SK-N-MC (cell line): ENCODE results near the gene MYCBPAP.

Experiments
- DNase-seq: peaks from one replicate; pipeline ENCODE4 v3.0.0-alpha.2; 2011; ENCODE audit warnings: low read depth, low spot score
- H3K27ac ChIP-seq: fragments of 200-600 bp; sonication (generic); 2 replicates; pipeline ENCODE4 v1.5.1; 2016; ENCODE audit warnings: mixed run types
- H3K36me3 ChIP-seq: fragments of 200-600 bp; sonication (generic); 2 replicates; pipeline ENCODE4 v1.6.1; 2017; ENCODE audit warnings: antibody characterized with exemption, low read length, mixed read lengths; ENCODE audit not compliant: insufficient read depth
- H3K4me3 ChIP-seq: fragments of 200-600 bp; sonication (generic); 2 replicates; pipeline ENCODE4 v1.5.1; 2016
- H3K9ac ChIP-seq: fragments of 200-600 bp; sonication (generic); 2 replicates; pipeline ENCODE4 v1.8.0; 2017; ENCODE audit warnings: mixed run types, mixed read lengths; ENCODE audit not compliant: insufficient read length
- H3K9me3 ChIP-seq: fragments of 200-600 bp; sonication (generic); 2 replicates; pipeline ENCODE4 v1.6.1; 2017; ENCODE audit warnings: low read depth, mild to moderate bottlenecking, antibody characterized with exemption, low read length, moderate library complexity, mixed read lengths
- EZH2 ChIP-seq: fragments of 200-600 bp; sonication (generic); IDR thresholded peaks from one replicate; pipeline ENCODE4 v1.6.1; 2017; ENCODE audit warnings: antibody characterized with exemption
- FOXP2 ChIP-seq: optimal IDR thresholded peaks from 2 replicates; pipeline ENCODE3; 2011; ENCODE audit warnings: mild to moderate bottlenecking, moderate library complexity; ENCODE audit not compliant: insufficient read depth; ENCODE audit errors: extremely low read length, control extremely low read depth
- POLR2AphosphoS5 ChIP-seq: IDR thresholded peaks from 2 replicates; pipeline ENCODE4 v1.6.1; 2012; ENCODE audit warnings: mild to moderate bottlenecking, low read depth, low read length, borderline replicate concordance

The MYCBPAP gene

GRCh38 chr17:50548831-50549230, 40.6 kb downstream of the MYCBPAP start:
- Histone ChIP-seq H3K27ac (no peak overlapping the region), H3K9ac (no peak overlapping the region), H3K4me3 (no peak overlapping the region), H3K9me3 (no peaks in the 10 kb centered on the region), H3K36me3 (no peaks in the 10 kb centered on the region)
- DNase-seq: no peak
- TF ChIP-seq EZH2 (no peak), FOXP2 (no peak), POLR2AphosphoS5 (no peak)

GRCh38 chr17:50549256-50549941, 41.2 kb downstream of the MYCBPAP start:
- no peak for DNase-seq
- H3K9me3 ChIP-seq: no peaks in the 10 kb centered on the region
- no peak overlapping the region for H3K9ac ChIP-seq
- no peak overlapping the region for H3K4me3 ChIP-seq
- H3K36me3 ChIP-seq: no peaks in the 10 kb centered on the region
- H3K27ac ChIP-seq: no peak overlapping the region
- TF ChIP-seq FOXP2 (no peak), POLR2AphosphoS5 (no peak), EZH2 (no peak)

GRCh38 chr17:50549969-50550368, 41.7 kb downstream of the MYCBPAP start:
- Histone ChIP-seq H3K27ac (no peak overlapping the region), H3K4me3 (no peak overlapping the region), H3K9me3 (no peaks in the 10 kb centered on the region), H3K36me3 (no peaks in the 10 kb centered on the region), H3K9ac (no peak overlapping the region)
- DNase-seq: no peak
- no peak for TF ChIP-seq POLR2AphosphoS5
- TF ChIP-seq FOXP2: no peak
- TF ChIP-seq EZH2: no peak

- Histone ChIP-seq H3K4me3 (no peak overlapping the region), H3K9me3 (no peaks in the 10 kb centered on the region), H3K27ac (no peak overlapping the region), H3K36me3 (no peaks in the 10 kb centered on the region), H3K9ac (no peak overlapping the region)
- TF ChIP-seq POLR2AphosphoS5: no peak
- TF ChIP-seq EZH2: no peak
- no peak for TF ChIP-seq FOXP2
- no peak for DNase-seq
These were observed 42.6 kb downstream of the MYCBPAP start for GRCh38 chr17:50550661-50551432.

- H3K9ac ChIP-seq: no peak overlapping the region
- H3K9me3 ChIP-seq: no peaks in the 10 kb centered on the region
- no peaks in the 10 kb centered on the region for H3K36me3 ChIP-seq
- no peak for DNase-seq
- H3K4me3 ChIP-seq: no peak overlapping the region
- TF ChIP-seq FOXP2 (no peak), EZH2 (no peak), POLR2AphosphoS5 (no peak)
- no peak overlapping the region for H3K27ac ChIP-seq
These were observed 43.2 kb downstream of the MYCBPAP start for GRCh38 chr17:50551433-50551815.

- H3K4me3 ChIP-seq: no peak overlapping the region
- TF ChIP-seq EZH2 (no peak), FOXP2 (no peak), POLR2AphosphoS5 (no peak)
- DNase-seq: no peak
- H3K9me3 ChIP-seq: no peaks in the 10 kb centered on the region
- H3K36me3 ChIP-seq: no peaks in the 10 kb centered on the region
- no peak overlapping the region for H3K9ac ChIP-seq
- H3K27ac ChIP-seq: no peak overlapping the region
These were observed 43.6 kb downstream of the MYCBPAP start for GRCh38 chr17:50551884-50552283.

- TF ChIP-seq EZH2 (no peak), FOXP2 (no peak), POLR2AphosphoS5 (no peak)
- Histone ChIP-seq H3K27ac (no peak overlapping the region), H3K4me3 (no peak overlapping the region), H3K9me3 (no peaks in the 10 kb centered on the region), H3K9ac (no peak overlapping the region), H3K36me3 (no peaks in the 10 kb centered on the region)
- no peak for DNase-seq
These were observed 46.0 kb downstream of the MYCBPAP start for GRCh38 chr17:50554201-50554600.

- Histone ChIP-seq H3K4me3 (no peak overlapping the region), H3K9ac (no peak overlapping the region), H3K9me3 (no peaks in the 10 kb centered on the region), H3K27ac (no peak overlapping the region), H3K36me3 (no peaks in the 10 kb centered on the region)
- DNase-seq: no peak
- TF ChIP-seq FOXP2 (no peak), POLR2AphosphoS5 (no peak), EZH2 (no peak)
These were observed 48.6 kb downstream of the MYCBPAP start for GRCh38 chr17:50556803-50557202.

- DNase-seq: no peak
- no peak overlapping the region for H3K9ac ChIP-seq
- no peaks in the 10 kb centered on the region for H3K9me3 ChIP-seq
- TF ChIP-seq EZH2 (no peak), POLR2AphosphoS5 (no peak), FOXP2 (no peak)
- H3K4me3 ChIP-seq: no peak overlapping the region
- no peaks in the 10 kb centered on the region for H3K36me3 ChIP-seq
- peak overlapping the region; percentile 56 for H3K27ac ChIP-seq
These were observed 49.4 kb downstream of the MYCBPAP start for GRCh38 chr17:50557630-50558029.

GRCh38 chr17:50558091-50558490, 49.9 kb downstream of the MYCBPAP start:
- Histone ChIP-seq H3K9ac (no peak overlapping the region), H3K27ac (peak overlapping the region; percentile 56), H3K4me3 (no peak overlapping the region; the same call in 1 of the 2 replicates), H3K9me3 (no peaks in the 10 kb centered on the region), H3K36me3 (no peaks in the 10 kb centered on the region)
- TF ChIP-seq FOXP2 (no peak), EZH2 (no peak), POLR2AphosphoS5 (no peak)
- DNase-seq: no peak
